ENCODE measurements around the gene BCL2.

BCL2 gene

DNA sequence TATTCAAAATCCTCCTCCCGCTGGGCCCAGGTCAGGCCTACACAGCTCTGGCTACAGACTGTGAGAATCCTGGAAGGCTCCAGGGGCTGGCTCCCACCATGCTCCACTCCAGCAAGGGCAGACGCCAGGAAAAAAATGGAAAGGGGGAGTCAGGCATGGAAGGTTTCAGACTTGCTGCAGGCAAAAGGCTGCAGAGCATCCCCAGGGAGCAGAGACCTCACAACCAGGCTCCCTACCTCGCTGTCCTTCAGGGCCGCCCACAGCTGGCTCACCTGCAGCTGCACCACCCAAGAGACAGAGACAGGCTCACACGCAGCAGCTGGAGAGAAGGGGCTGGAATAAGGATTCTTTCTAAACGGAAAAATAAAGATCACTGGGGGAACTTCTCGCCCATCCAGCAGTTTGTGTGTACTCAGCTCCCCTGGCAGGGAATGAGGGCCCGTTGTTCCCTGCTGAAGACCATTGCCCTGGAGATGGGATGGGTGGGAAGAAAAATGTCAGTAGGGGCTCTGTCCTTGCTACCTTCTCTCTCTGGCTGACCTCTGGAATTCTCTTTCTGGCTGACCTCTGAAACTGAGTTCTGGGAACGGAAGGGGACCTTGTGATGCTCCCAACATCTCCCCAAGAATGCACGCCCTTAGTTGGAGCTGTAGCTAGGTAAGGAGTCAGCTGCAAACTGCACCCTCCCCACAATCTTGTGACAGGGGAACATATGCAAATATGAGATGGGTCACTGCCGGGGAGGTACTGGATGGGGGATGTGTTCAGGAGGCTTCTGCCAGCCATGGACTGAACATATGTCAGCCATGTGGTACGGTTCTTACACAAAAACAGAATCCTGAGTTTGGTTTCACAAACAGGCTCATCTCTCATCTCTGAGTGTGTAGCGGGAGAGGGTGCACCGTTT is 34.5 kb downstream of the BCL2 start:
- no peak for DNase-seq

DNA sequence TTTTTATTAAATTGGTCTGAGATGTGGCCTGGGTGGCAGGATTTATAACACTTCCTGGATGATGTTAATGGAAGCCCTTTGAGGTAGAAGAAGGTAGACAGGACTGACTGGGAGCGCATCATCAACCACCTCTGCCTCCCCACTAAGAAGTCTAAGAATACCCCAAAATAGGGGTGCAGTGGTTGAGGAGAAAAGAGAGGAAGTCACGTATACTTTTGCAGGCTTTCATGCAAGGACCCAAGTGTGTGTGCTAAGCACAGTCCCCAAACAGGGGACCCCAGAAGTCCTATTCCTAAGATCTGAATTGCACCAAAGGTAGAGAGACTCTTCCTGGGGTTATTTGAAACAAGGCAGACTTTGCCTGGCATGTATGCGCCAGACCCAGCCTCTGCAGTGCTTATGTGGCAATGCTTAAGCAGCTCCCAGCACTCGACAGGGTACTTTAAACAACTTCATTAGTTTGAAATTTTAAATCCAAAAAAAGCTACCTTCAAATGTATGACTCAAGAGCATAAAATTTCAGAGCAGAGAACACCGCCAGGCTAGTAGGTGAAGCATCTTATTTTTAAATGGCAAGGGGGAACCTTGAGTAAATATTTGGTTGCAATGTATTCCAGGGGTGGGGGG is 35.3 kb downstream of the BCL2 start:
- DNase-seq, result no peak

DNA sequence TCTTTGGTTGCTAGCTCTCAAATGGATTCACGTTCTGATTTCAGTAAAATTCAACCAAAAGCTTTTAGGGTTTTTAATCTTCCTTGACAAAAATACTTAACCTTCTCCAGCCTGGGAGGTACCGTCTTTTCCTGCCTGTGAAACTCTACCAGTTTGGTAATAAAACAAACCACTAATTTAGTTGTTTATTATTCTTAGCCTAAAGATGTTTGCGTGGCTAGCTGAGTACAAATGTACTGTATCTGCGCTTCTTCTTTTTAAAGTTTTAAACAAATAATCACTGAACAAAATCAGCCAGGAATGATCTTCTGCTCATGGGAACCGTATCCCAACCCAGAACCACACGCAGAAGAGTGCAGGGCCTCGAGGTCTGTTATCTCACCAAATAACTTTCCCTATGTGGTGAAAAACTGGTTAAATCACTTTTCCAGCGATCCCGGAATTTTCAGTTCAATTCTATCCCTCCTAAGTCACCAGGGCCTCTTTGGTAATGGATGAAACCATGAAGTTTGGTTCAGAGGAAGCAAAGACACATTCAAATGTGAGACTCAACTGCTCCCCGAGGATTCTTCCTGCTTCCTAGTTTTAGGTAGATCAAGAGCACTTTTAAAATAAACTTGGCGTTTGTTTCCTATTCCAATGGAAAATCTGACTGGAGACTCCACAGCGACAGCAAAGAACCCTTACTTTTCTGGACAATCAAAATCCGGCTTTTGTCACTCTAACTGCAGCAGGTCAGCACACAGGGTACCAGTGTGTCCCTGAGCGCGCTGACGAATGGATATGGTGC is 36.1 kb downstream of the BCL2 start:
- no peak for DNase-seq

- DNase-seq, result no peak
These were observed 36.8 kb downstream of the BCL2 start for GRCh38 chr18:63282793-63283192.

- DNase-seq, result peak; percentile 65
These were observed 46.2 kb downstream of the BCL2 start for GRCh38 chr18:63273222-63273927.

GRCh38 chr18:63272638-63273037 is 46.9 kb downstream of the BCL2 start:
- DNase-seq, result no peak

GRCh38 chr18:63271881-63272299 is 47.7 kb downstream of the BCL2 start:
- peak; percentile 78 for DNase-seq

DNA sequence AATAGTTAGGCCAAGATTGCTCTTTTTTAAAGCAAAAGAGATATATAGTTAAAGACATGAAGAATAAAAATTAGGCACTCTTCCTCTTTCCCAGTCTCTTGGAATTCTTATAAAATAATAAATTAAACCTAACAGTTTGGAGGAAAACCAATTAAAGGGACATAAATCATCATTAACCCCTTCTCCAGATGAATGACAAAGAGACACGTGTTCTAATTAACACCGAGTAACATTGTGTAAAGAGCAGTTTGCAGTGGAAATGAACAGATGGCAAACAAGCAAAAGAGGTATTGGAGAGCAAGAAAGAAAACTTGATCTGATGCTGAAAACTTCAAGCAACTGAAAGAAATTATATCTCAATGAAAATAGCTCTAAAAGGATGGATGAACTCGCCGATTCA is 48.4 kb downstream of the BCL2 start:
- DNase-seq, result peak; percentile 50

GRCh38 chr18:63267975-63268721 is 51.4 kb downstream of the BCL2 start:
- DNase-seq, result peak; percentile 43

- DNase-seq, result peak; percentile 31
These were observed 52.4 kb downstream of the BCL2 start for GRCh38 chr18:63266888-63267790.

DNA sequence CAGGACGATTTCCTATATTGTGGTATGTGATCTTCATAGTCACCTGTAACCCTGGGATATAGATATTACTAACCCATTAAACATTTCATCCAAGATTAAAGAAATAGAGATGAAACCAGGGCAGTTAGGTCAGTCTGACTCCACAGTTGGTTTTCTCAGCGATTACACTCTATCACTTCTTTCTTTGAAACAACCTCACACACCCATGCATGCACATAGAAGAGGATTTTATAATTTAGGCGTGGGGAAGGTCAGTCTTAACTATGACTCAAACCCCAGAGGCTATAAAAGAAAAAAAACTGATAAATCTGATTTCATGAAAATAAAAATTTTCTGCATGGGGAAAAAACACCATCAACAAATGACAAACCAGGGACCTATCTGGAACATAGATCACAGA is 54.2 kb downstream of the BCL2 start:
- DNase-seq, result no peak

DNA sequence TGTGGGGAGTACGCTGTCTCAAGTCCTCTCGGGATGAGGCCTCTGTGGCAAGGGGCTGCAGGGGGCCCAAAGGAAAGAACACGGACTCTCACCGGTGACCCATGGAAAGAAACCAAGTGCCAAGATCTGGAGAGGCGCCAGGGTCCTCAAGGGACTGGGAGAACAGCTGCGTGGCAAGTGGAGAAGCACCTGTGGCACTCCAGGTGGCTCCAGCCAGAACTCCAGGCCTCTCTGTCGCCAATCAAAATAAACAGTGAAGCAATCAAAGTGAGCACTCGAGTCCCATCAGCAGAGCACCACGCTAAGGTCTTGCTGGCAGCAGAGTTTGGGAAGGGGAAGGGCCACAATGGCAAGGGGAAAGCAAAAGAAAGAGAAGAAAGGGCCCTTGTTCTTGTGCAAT is 54.7 kb downstream of the BCL2 start:
- peak; percentile 99 for DNase-seq

GRCh38 chr18:63263444-63263843 is 56.1 kb downstream of the BCL2 start:
- no peak for DNase-seq

- DNase-seq, result no peak
These were observed 56.9 kb downstream of the BCL2 start for GRCh38 chr18:63262369-63263335.

GRCh38 chr18:63261029-63261428 is 58.5 kb downstream of the BCL2 start:
- DNase-seq, result no peak

DNA sequence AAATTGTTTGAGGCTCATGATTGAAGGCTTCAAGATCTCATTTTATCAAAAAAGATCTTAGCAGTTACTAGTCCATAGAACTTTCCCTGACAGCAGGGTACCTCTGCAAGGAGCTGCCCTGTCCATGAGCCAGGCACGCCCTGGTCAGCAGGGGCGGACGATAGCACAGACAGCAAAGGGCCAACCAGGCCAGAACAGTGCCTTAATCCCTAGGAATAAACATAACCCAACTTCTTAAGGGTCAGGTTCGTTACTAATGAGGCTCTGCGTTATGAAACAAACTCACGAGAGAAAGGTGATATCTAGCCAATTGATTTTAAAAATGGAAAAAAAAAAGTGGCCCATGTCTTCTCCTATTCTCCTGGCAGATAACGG is 59.2 kb downstream of the BCL2 start:
- DNase-seq, result no peak

DNA sequence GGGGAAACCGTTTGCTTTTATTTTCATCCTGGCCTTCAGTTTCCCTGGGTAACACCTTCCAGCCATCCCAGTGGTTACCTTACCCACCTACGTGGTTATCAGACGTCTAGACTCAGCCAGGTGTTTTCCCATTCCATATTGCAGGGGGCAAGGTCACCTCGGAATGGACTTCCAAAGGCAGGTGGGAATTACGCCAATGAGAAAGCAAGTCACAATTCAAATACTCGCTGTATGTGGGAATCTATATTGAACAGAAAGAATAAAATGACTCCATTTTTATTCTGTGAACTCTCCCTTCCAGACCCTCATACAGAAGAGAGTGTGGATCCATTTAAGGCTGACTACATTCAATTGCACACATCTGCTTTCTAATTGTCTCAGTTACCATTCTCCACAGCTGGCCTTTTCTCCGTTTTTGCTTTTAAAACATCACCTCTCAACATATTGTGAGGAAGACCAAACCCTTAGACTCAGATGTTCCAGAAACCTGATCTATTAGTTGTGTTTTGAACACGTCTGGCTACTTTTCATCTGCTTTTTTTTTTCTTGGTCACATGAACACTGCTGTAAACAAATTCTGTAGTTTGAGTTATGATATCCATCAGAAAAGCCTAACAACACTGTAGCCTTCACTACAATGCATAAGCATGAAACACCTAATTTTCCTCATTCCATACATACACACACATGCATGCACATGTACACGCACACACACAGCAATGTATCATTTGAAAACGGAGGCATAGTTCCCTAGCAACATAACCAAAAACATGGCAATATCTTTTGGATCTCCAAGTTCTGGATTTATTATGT is 59.8 kb downstream of the BCL2 start:
- no peak for DNase-seq

- DNase-seq, result no peak
These were observed 60.6 kb downstream of the BCL2 start for GRCh38 chr18:63258749-63259566.
